Peyer's patch (tissue), 4 donors: Measurements from ENCODE around the gene HOXD8. TPM values are rescaled to one million over a fixed set of nuclear protein-coding genes. Genes with fewer than 3 reads are reported as not detected.

Experiments used
- DNase-seq, 3 donors: peaks; one replicate each; pipeline ENCODE4 v3.0.0-alpha.2; 2017 to 2019
- H3K27ac ChIP-seq, 4 donors: fragments of 200-600 bp; sonication (generic); one replicate each; pipeline ENCODE4 v1.5.1; 2016 to 2019
- H3K27me3 ChIP-seq, 2 donors: fragments of 200-600 bp; sonication (generic); one replicate each; pipeline ENCODE4 v1.5.1; 2019
- H3K36me3 ChIP-seq, 3 donors: fragments of 200-600 bp; sonication (generic); one replicate each; pipeline ENCODE4 v1.5.1; 2016 to 2019
- H3K4me1 ChIP-seq, 4 donors: fragments of 200-600 bp; sonication (generic); one replicate each; pipeline ENCODE4 v1.5.1; 2016 to 2019
- H3K4me3 ChIP-seq, 4 donors: fragments of 200-600 bp; sonication (generic); 1 replicate in 3 of 4; 2 replicates in 1 of 4; pipeline ENCODE4 v1.5.1; 2016 to 2019; ENCODE audit warnings: mild to moderate bottlenecking in 1 of 4
- H3K9me3 ChIP-seq, 4 donors: fragments of 200-600 bp; sonication (generic); one replicate each; pipeline ENCODE4 v1.5.1; 2016 to 2019; ENCODE audit warnings: mild to moderate bottlenecking in 1 of 4
- CTCF ChIP-seq, 6 experiments: fragments of 450-650 bp in 4 of 6; fragments of 200-600 bp in 2 of 6; sonication (generic) in 1 of 6; IDR thresholded peaks; one replicate each; pipeline ENCODE4 v1.5.1; 2017 to 2019; ENCODE audit warnings: antibody characterized with exemption in 6 of 6, mild to moderate bottlenecking in 3 of 6, moderate library complexity in 1 of 6
- POLR2A ChIP-seq, 2 donors: fragments of 450-650 bp; IDR thresholded peaks; one replicate each; pipeline ENCODE4 v1.5.1; 2017; ENCODE audit warnings: antibody characterized with exemption in 2 of 2, mild to moderate bottlenecking in 2 of 2, moderate library complexity in 2 of 2
- total RNA-seq, 4 donors: library from RNA; depleted of rRNA; stranded (reverse); fragments of >200 nt; gene quantifications; one replicate each; pipeline ENCODE4 v1.1.0, GENCODE V29; 2016

The HOXD8 gene
- total RNA-seq, 4 donors from 2014 or later = 3.3 to 9.1 (median 5.0) TPM

GRCh38 chr2:176137252-176137580 lies 7.7 kb downstream of the HOXD8 start:
- Histone ChIP-seq H3K4me1 (peaks cover 0 to 18% (median 0%) of the 10 kb centered on the region in 4 donors), H3K4me3 (peak overlapping the region; percentile 32 to 82 (median 62)), H3K27me3 (no peaks in the 10 kb centered on the region)

GRCh38 chr2:176137906-176138305 lies 8.4 kb downstream of the HOXD8 start:
- peak overlapping the region in 2 of 4 donors; percentile 66 to 83 for H3K27ac ChIP-seq

More at GRCh38 chr2:176137252-176137580, 7.7 kb downstream of the HOXD8 start:
- Histone ChIP-seq H3K9me3 (no peaks in the 10 kb centered on the region), H3K27ac (peak overlapping the region; percentile 68 to 88 (median 83)), H3K36me3 (no peaks in the 10 kb centered on the region)
- peak in 1 of 3 donors; percentile 25 for DNase-seq
- TF ChIP-seq POLR2A (IDR thresholded peaks at IDR 0.05) (no peak), CTCF (IDR thresholded peaks at IDR 0.05) (no peak)

GRCh38 chr2:176138526-176138922 lies 9.0 kb downstream of the HOXD8 start:
- H3K4me3 ChIP-seq = peak overlapping the region in 3 of 4 donors; percentile 1 to 67 (median 15)

More at GRCh38 chr2:176137906-176138305, 8.4 kb downstream of the HOXD8 start:
- TF ChIP-seq POLR2A (IDR thresholded peaks at IDR 0.05) (no peak), CTCF (IDR thresholded peaks at IDR 0.05) (no peak)
- Histone ChIP-seq H3K9me3 (no peaks in the 10 kb centered on the region), H3K36me3 (no peaks in the 10 kb centered on the region), H3K4me3 (peak overlapping the region in 2 of 4 donors; percentile 1 to 75), H3K27me3 (no peaks in the 10 kb centered on the region), H3K4me1 (peaks cover 0 to 18% (median 0%) of the 10 kb centered on the region in 4 donors)
- DNase-seq = no peak

GRCh38 chr2:176138923-176139660 lies 9.6 kb downstream of the HOXD8 start:
- peaks cover 0 to 18% (median 0%) of the 10 kb centered on the region in 4 donors for H3K4me1 ChIP-seq
- TF ChIP-seq POLR2A (IDR thresholded peaks at IDR 0.05) (no peak), CTCF (IDR thresholded peaks at IDR 0.05) (no peak)
- H3K9me3 ChIP-seq = no peaks in the 10 kb centered on the region
- peak overlapping the region in 2 of 4 donors; percentile 15 to 67 for H3K4me3 ChIP-seq
- DNase-seq = peak in 1 of 3 donors; percentile 27
- H3K36me3 ChIP-seq = no peaks in the 10 kb centered on the region
- H3K27ac ChIP-seq = peak overlapping the region; percentile 43 to 83 (median 56)
- no peaks in the 10 kb centered on the region for H3K27me3 ChIP-seq

More at GRCh38 chr2:176138526-176138922, 9.0 kb downstream of the HOXD8 start:
- Histone ChIP-seq H3K36me3 (no peaks in the 10 kb centered on the region), H3K4me1 (peaks cover 0 to 18% (median 0%) of the 10 kb centered on the region in 4 donors), H3K27ac (peak overlapping the region; percentile 43 to 83 (median 56)), H3K9me3 (no peaks in the 10 kb centered on the region), H3K27me3 (no peaks in the 10 kb centered on the region)
- TF ChIP-seq CTCF (IDR thresholded peaks at IDR 0.05) (no peak), POLR2A (IDR thresholded peaks at IDR 0.05) (no peak)
- DNase-seq = peak in 1 of 3 donors; percentile 27

GRCh38 chr2:176139661-176140512 lies 10.4 kb downstream of the HOXD8 start:
- H3K36me3 ChIP-seq = no peaks in the 10 kb centered on the region
- H3K27me3 ChIP-seq = no peaks in the 10 kb centered on the region
- DNase-seq = peak; percentile 15 to 46 (median 44)
- peak overlapping the region; percentile 35 to 82 (median 54) for H3K4me3 ChIP-seq
- no peaks in the 10 kb centered on the region for H3K9me3 ChIP-seq
- no peak for TF ChIP-seq POLR2A (IDR thresholded peaks at IDR 0.05)
- TF ChIP-seq CTCF (IDR thresholded peaks at IDR 0.05) = no peak
- H3K27ac ChIP-seq = peak overlapping the region; percentile 43 to 83 (median 56)
- peaks cover 0 to 19% (median 0%) of the 10 kb centered on the region in 4 donors for H3K4me1 ChIP-seq
